ENCODE results near the gene TBC1D3B.
"Not testable (repeated sequence)": the region's sequence is repeated elsewhere in the genome, so short reads cannot be mapped to it uniquely, and the experiment has no call there.

Gene TBC1D3B

DNA sequence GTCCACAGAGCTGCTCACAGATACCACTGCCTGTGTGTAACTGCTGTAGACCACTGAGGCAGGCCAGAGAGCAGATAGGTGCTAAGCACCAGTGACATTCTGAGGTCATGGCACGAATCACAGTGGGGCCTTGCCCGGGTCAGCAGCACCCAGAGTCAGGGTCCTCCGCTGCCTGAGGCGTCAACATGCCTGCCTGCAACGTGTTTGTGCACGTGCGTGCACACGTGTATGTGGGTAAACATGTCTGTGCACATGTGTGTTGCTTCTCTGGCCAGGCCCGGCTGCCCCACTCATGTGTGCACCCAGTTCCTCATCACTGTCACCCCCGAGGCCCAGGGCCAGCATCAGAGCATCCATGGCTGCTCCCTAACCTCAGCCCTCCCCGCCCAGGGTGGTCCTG, at the start of gene TBC1D3B:
TBC1D3B (minus strand) TSS at position 101 of the 400 bp plus-strand sequence. CDS start 1,586 bp downstream, outside the sequence.
- not testable (repeated sequence) for DNase-seq (ENCODE audit: low read depth); H3K4me3 ChIP-seq (ENCODE audit: low read depth, low read length)

- not testable (repeated sequence) for H3K4me3 ChIP-seq (ENCODE audit: low read depth, low read length); DNase-seq (ENCODE audit: low read depth)
These were observed 46.5 kb upstream of the TBC1D3B start for GRCh38 chr17:36222967-36223366.

DNA sequence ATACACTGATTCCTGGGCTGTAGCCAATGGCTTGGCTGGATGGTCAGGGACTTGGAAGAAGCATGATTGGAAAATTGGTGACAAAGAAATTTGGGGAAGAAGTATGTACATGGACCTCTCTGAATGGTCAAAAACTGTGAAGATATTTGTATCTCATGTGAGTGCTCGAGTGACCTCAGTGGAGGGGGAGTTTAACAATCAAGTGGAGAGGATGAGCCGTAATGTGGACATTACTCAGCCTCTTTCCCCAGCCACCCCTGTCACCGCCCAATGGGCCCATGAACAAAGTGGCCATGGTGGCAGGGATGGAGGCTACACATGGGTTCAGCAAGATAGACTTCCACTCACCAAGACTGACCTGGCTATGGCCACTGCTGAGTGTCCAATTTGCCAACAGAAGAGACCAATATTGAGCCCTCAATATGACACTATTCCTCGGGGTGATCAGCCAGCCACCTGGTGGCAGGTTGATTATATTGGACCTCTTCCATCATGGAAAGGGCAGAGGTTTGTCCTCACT, 45.2 kb upstream of the TBC1D3B start:
- not testable (repeated sequence) for H3K4me3 ChIP-seq (ENCODE audit: low read depth, low read length); DNase-seq (ENCODE audit: low read depth)

DNA sequence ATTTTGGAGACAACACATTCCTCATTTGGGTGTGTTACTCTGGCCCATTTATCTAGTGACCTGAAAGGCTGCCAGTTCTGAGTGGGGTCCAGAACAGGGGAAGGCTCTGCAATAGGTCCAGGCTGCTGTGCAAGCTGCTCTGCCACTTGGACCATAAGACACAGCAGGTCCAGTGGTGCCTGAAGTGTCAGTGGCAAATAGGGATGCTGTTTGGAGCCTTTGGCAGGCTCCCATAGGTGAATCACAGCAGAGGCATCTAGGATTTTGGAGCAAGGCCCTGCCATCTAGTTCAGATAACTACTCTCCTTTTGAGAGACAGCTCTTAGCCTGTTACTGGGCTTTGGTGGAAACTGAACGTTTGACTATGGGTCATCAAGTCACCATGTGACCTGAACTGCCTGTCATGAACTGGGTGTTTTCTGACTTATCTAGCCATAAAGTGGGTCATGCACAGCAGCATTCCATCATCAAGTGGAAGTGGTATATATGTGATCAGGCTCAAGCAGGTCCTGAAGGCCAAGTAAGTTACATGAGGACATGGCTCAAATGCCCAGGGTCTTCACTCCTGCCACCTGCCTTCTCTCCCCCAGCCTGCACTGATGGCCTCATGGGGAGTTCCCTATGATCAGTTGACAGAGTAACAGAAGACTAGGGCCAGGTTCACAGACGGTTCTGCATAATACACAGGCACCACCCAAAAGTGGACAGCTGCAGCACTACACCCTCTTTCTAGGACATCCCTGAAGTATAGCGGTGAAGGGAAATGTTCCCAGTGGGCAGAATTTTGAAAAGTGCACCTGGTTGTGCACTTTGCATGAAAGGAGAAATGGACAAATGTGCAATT, 44.5 kb upstream of the TBC1D3B start:
- DNase-seq (ENCODE audit: low read depth); H3K4me3 ChIP-seq (ENCODE audit: low read depth, low read length): not testable (repeated sequence)

DNA sequence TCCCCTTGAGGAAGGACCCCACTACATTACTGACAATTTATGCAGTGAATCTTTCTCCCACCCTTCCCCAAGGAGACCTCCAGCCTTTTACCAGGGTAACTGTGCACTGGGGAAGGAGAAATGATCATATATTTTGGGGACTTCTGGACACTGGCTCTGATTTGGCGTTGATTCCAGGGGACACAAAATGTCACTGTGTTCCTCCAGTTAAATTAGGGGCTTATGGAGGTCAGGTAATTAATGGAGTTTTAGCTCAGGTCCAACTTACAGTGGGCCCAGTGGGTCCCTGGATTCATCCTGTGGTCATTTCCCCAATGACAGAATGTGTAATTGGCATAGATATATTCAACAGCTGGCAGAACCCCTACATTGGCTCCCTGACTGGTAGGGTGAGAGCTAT, 43.1 kb upstream of the TBC1D3B start:
- H3K4me3 ChIP-seq (ENCODE audit: low read depth, low read length) = not testable (repeated sequence)

GRCh38 chr17:36215406-36216308, 39.2 kb upstream of the TBC1D3B start:
- H3K4me3 ChIP-seq (ENCODE audit: low read depth, low read length); DNase-seq (ENCODE audit: low read depth): not testable (repeated sequence)

More for the DNA sequence above, 43.1 kb upstream of the TBC1D3B start:
- DNase-seq (ENCODE audit: low read depth) = not testable (repeated sequence)

DNA sequence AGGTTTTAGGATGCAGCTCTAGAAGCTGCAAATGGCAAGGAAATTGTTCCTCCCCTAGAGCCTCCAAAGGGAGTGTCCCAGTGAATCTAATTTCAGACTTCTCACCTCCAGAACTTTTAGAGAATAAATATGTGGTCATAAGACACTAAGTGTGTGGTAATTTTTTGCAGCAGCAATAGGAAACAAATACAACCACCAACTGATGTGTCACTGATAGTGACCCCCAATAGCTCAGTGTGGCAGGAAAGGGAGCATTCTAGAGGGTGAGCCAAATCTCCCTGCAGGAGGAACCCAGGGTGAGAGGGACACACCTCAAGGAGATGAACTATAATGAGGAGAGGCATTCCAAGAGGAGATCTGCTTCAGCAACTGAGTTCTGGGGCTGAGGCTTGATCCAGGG, 38.5 kb upstream of the TBC1D3B start:
- DNase-seq (ENCODE audit: low read depth) = no peak
- H3K4me3 ChIP-seq (ENCODE audit: low read depth, low read length) = no peak overlapping the region
- TF ChIP-seq, protein P1, sequence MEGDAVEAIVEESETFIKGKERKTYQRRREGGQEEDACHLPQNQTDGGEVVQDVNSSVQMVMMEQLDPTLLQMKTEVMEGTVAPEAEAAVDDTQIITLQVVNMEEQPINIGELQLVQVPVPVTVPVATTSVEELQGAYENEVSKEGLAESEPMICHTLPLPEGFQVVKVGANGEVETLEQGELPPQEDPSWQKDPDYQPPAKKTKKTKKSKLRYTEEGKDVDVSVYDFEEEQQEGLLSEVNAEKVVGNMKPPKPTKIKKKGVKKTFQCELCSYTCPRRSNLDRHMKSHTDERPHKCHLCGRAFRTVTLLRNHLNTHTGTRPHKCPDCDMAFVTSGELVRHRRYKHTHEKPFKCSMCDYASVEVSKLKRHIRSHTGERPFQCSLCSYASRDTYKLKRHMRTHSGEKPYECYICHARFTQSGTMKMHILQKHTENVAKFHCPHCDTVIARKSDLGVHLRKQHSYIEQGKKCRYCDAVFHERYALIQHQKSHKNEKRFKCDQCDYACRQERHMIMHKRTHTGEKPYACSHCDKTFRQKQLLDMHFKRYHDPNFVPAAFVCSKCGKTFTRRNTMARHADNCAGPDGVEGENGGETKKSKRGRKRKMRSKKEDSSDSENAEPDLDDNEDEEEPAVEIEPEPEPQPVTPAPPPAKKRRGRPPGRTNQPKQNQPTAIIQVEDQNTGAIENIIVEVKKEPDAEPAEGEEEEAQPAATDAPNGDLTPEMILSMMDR (conservative IDR thresholded peaks at IDR 0.05; ENCODE audit: low read depth, low read length) = no peak

DNA sequence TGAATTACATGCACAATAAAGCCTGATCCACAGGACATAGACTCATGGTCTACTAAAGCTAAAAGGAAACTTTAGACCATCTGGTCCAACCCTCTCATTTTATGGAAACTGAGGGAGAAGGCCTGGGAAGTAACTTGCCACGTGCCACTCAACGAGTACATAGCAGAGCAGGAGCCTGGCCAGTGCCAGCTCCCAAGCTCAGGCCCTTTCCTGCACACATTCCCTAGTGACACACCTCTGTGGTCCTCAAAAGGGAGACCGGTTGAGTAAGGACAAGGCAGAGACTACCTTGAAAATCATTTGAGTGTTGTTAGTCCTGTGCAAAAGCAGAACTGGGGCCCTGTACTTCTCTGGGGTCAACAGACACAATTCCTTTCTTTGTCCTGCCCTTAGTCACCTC, 37.3 kb upstream of the TBC1D3B start:
- H3K4me3 ChIP-seq (ENCODE audit: low read depth, low read length) = no peak overlapping the region
- TF ChIP-seq, protein P1 (conservative IDR thresholded peaks at IDR 0.05; ENCODE audit: low read depth, low read length) = no peak
- DNase-seq (ENCODE audit: low read depth) = no peak

GRCh38 chr17:36212966-36213365, 36.5 kb upstream of the TBC1D3B start:
- TF ChIP-seq, protein P1 (conservative IDR thresholded peaks at IDR 0.05; ENCODE audit: low read depth, low read length) = no peak
- no peak for DNase-seq (ENCODE audit: low read depth)
- no peak overlapping the region for H3K4me3 ChIP-seq (ENCODE audit: low read depth, low read length)

DNA sequence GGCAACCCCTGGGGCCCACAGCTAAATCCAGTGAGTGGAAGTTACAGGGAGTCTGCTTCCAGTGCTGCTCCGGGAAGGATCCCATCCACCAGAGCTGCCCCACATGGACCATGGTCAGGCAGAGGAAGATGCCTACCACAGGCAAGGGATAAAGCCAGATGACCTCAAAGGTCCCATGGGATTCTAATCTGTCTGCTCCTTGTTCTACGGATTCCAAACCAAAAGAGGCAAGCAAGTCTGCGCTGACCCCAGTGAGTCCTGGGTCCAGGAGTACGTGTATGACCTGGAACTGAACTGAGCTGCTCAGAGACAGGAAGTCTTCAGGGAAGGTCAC, 35.8 kb upstream of the TBC1D3B start:
- TF ChIP-seq, protein P1 (conservative IDR thresholded peaks at IDR 0.05; ENCODE audit: low read depth, low read length) = no peak
- H3K4me3 ChIP-seq (ENCODE audit: low read depth, low read length) = no peak overlapping the region
- DNase-seq (ENCODE audit: low read depth) = no peak

DNA sequence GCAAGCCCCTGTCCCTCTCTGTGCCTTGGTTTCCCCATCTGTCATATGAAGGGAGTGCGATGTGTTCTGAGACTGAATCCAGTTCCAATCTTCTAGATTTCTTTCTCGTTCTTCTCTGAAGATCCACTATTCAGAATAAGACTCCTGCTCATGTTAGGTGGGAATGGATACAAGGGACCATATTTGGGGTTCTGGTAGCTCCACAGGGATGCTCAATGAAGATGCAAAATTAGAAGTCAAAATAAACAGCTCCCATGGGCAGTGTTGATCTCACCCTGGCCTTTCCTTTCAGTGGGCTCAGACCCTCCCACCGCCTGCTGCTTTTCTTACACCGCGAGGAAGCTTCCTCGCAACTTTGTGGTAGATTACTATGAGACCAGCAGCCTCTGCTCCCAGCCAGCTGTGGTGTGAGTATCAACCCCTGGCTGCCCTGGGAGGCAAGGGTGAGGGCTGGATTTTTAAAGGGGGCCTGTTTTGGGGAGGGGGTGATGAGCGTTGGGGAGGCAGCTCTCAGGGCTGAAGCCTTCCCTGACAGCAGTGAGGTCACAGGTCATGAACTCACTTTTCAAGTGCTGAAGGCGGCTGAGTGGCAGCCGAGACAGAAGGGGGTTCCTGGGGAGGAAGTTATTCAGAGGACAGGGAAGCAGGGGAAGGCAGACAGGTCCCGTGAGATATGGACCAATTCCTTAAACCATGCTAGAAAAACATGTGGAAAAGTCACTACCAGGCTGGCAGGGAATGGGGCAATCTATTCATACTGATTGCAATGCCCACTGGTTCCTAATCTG, 35.2 kb upstream of the TBC1D3B start:
- not testable (repeated sequence) for DNase-seq (ENCODE audit: low read depth); H3K4me3 ChIP-seq (ENCODE audit: low read depth, low read length)

- H3K4me3 ChIP-seq (ENCODE audit: low read depth, low read length); DNase-seq (ENCODE audit: low read depth): not testable (repeated sequence)
These were observed 34.2 kb upstream of the TBC1D3B start, which contains the start of gene CCL4L2 for GRCh38 chr17:36210439-36211211. TSS of gene CCL4L2 (plus strand) at chr17:36211063.
